Spleen (tissue), 11 donors: ENCODE measurements around the gene CACNA1A. TPM values are rescaled to one million over a fixed set of nuclear protein-coding genes. Genes with fewer than 3 reads are reported as not detected.

Experiments
- DNase-seq: peaks from one replicate; pipeline ENCODE4 v3.0.0-alpha.2; 2020
- H3K27ac ChIP-seq, 8 donors: fragments of 200-600 bp; sonication (generic) in 7 of 8; 1 replicate in 4 of 8; 2 replicates in 4 of 8; pipeline versions ENCODE4 v1.5.0 to v1.8.0; 2016 to 2021; ENCODE audit warnings: inconsistent platforms in 4 of 8, mild to moderate bottlenecking in 4 of 8, moderate library complexity in 1 of 8
- H3K27me3 ChIP-seq, 7 donors: fragments of 200-600 bp; sonication (generic) in 6 of 7; replicated peaks in 1 of 7; 1 replicate in 4 of 7; 2 replicates in 3 of 7; pipeline versions ENCODE4 v1.5.0 to v1.8.0; 2016 to 2021; ENCODE audit warnings: inconsistent platforms in 3 of 7, mild to moderate bottlenecking in 1 of 7
- H3K36me3 ChIP-seq, 6 donors: fragments of 200-600 bp; sonication (generic) in 5 of 6; 1 replicate in 4 of 6; 2 replicates in 2 of 6; pipeline versions ENCODE4 v1.5.0 to v1.8.0; 2016 to 2021; ENCODE audit warnings: inconsistent platforms in 2 of 6
- H3K4me1 ChIP-seq, 6 donors: fragments of 200-600 bp; sonication (generic) in 5 of 6; 1 replicate in 3 of 6; 2 replicates in 3 of 6; pipeline versions ENCODE4 v1.5.0 to v1.8.0; 2016 to 2021; ENCODE audit warnings: inconsistent platforms in 3 of 6
- H3K4me3 ChIP-seq, 8 donors: fragments of 200-600 bp; sonication (generic) in 7 of 8; 1 replicate in 4 of 8; 2 replicates in 4 of 8; pipeline versions ENCODE4 v1.5.0 to v1.8.0; 2016 to 2021; ENCODE audit warnings: inconsistent platforms in 4 of 8, mild to moderate bottlenecking in 4 of 8, moderate library complexity in 2 of 8
- H3K9me3 ChIP-seq, 8 donors: fragments of 200-600 bp; sonication (generic) in 7 of 8; 1 replicate in 4 of 8; 2 replicates in 4 of 8; pipeline versions ENCODE4 v1.5.0 to v1.8.0; 2016 to 2021; ENCODE audit warnings: inconsistent platforms in 4 of 8
- CTCF ChIP-seq, 11 experiments: fragments of 200-600 bp in 7 of 11; fragments of 450-650 bp in 4 of 11; sonication (generic) in 4 of 11; IDR thresholded peaks in 8 of 11; conservative IDR thresholded peaks in 3 of 11; 1 replicate in 7 of 11; 2 replicates in 4 of 11; pipeline versions ENCODE4 v1.4.0 to v1.8.0; 2016 to 2021; ENCODE audit warnings: antibody characterized with exemption in 11 of 11, inconsistent platforms in 4 of 11, mild to moderate bottlenecking in 1 of 11
- POLR2A ChIP-seq, 3 donors: fragments of 450-650 bp; IDR thresholded peaks; one replicate each; pipeline ENCODE4 v1.5.1; 2017; ENCODE audit warnings: antibody characterized with exemption in 3 of 3, mild to moderate bottlenecking in 1 of 3
- POLR2AphosphoS5 ChIP-seq, 3 donors: sonication (generic); formaldehyde crosslinking; IDR thresholded peaks; one replicate each; pipeline ENCODE4 v1.5.1; 2017; ENCODE audit warnings: antibody characterized with exemption in 3 of 3
- WGBS, 5 donors: extraction: QIAGEN DNeasy Blood & Tissue Kit in 3 of 5; methylation state at CpG; one replicate each; pipeline versions ENCODE4 v1.1.5 to v1.1.7; 2013 to 2018; 5-methylcytosine and 5-hydroxymethylcytosine counted together
- intact Hi-C: fragments of 100-400 bp; cut with DNase I; formaldehyde crosslinking; loops from one replicate; pipeline ENCODE4 v1.15.0; 2023; ENCODE audit warnings: low total_unique reads
- polyA plus RNA-seq, 3 donors: library from polyadenylated mRNA; stranded (reverse); fragments of 200-250 nt; gene quantifications; one replicate each; pipeline ENCODE4 v1.2.1, GENCODE V29; 2013
- total RNA-seq, 7 donors: library from RNA; depleted of rRNA in 3 of 7; stranded (reverse); fragments of >200 nt in 3 of 7; fragmentation: NEBNext Ultra II Directional in 4 of 7; extraction: Animal tissue kit (Norgen Biotek cat#: 25700) in 4 of 7; gene quantifications; one replicate each; pipeline versions ENCODE4 v1.1.0 to v1.2.1, GENCODE V29; 2016 to 2021
- donor health status: healthy with polysubstance abuse.
- donor health status: DM: no; HTN: no; CAD: no; lungs with moderate emphysema.
- donor health status: DM: no; HTN: no; CAD: no.
- donor health status: Bipolar disorder and iron deficiency.
- donor health status: healthy.
- donor health status: DM: no; HTN: no; CAD: no.
- donor health status: DM: yes; HTN: yes; CAD: no.

Gene CACNA1A
- total and polyA plus RNA-seq, 10 donors, result 0.39 to 1.9 (median 0.75) TPM

- Histone ChIP-seq H3K4me1 (no peaks in the 10 kb centered on the region), H3K4me3 (no peak overlapping the region), H3K27ac (no peak overlapping the region), H3K9me3 (no peaks in the 10 kb centered on the region), H3K27me3 (peaks cover 0 to 28% (median 0%) of the 10 kb centered on the region in 7 donors), H3K36me3 (no peaks in the 10 kb centered on the region)
- no peak for DNase-seq
- TF ChIP-seq POLR2A (IDR thresholded peaks at IDR 0.05), result no peak
- TF ChIP-seq POLR2AphosphoS5 (IDR thresholded peaks at IDR 0.05), result no peak
- no peak for TF ChIP-seq CTCF (IDR thresholded peaks at IDR 0.05 in 8 of 11, conservative IDR thresholded peaks at IDR 0.05 in 3 of 11)
- 35 to 44% (median 40%) methylated on average over 13 of the region's 13 CpGs for WGBS, 5 donors
- intact Hi-C loops, result no loop called here
Observed at GRCh38 chr19:13284929-13285928, 221.1 kb downstream of the CACNA1A start.

- Histone ChIP-seq H3K4me1 (no peaks in the 10 kb centered on the region), H3K27me3 (peaks cover 0 to 34% (median 0%) of the 10 kb centered on the region in 7 donors), H3K36me3 (no peaks in the 10 kb centered on the region), H3K27ac (no peak overlapping the region), H3K9me3 (no peaks in the 10 kb centered on the region), H3K4me3 (no peak overlapping the region)
- 43 to 60% (median 58%) methylated on average over 1 of the region's 1 CpG for whole genome bisulfite sequencing, 5 donors
- intact Hi-C loops, result no loop called here
- no peak for DNase-seq
- TF ChIP-seq POLR2A (IDR thresholded peaks at IDR 0.05) (no peak), POLR2AphosphoS5 (IDR thresholded peaks at IDR 0.05) (no peak), CTCF (IDR thresholded peaks at IDR 0.05 in 8 of 11, conservative IDR thresholded peaks at IDR 0.05 in 3 of 11) (no peak)
Observed at GRCh38 chr19:13283871-13284270, 222.4 kb downstream of the CACNA1A start.

GRCh38 chr19:13282486-13283065, 223.7 kb downstream of the CACNA1A start:
- Histone ChIP-seq H3K4me1 (peaks cover 0 to 4% (median 4%) of the 10 kb centered on the region in 6 donors), H3K9me3 (no peaks in the 10 kb centered on the region), H3K36me3 (no peaks in the 10 kb centered on the region), H3K27ac (no peak overlapping the region), H3K27me3 (peaks cover 0 to 34% (median 0%) of the 10 kb centered on the region in 7 donors), H3K4me3 (no peak overlapping the region)
- WGBS, 5 donors, result 72 to 90% (median 78%) methylated on average over 7 to 8 of the region's 8 CpGs
- TF ChIP-seq POLR2AphosphoS5 (IDR thresholded peaks at IDR 0.05), result no peak
- TF ChIP-seq CTCF (IDR thresholded peaks at IDR 0.05 in 8 of 11, conservative IDR thresholded peaks at IDR 0.05 in 3 of 11), result no peak
- TF ChIP-seq POLR2A (IDR thresholded peaks at IDR 0.05), result no peak
- intact Hi-C loops, result no loop called here
- DNase-seq, result no peak
